ENCODE results near the gene SPINT2. TPM values are rescaled to one million over a fixed set of nuclear protein-coding genes. Genes with fewer than 3 reads are reported as not detected.
A peak's percentile ranks its signal among the peaks of the same experiment; 100 is the strongest.

The SPINT2 gene
- total RNA-seq, 1 donor from 2014 or later = 14.6 TPM

GRCh38 chr19:38291855-38292254, 27.5 kb downstream of the SPINT2 start:
- DNase-seq (ENCODE audit: extremely low read depth, low read depth, low spot score) = no peak

- DNase-seq (ENCODE audit: extremely low read depth, low read depth, low spot score) = no peak
Measured at GRCh38 chr19:38293281-38293680, 28.9 kb downstream of the SPINT2 start.

GRCh38 chr19:38294090-38294489, 29.7 kb downstream of the SPINT2 start:
- DNase-seq (ENCODE audit: extremely low read depth, low read depth, low spot score) = no peak

GRCh38 chr19:38298821-38299680, 34.7 kb downstream of the SPINT2 start:
- no peak for DNase-seq (ENCODE audit: extremely low read depth, low read depth, low spot score)

DNA sequence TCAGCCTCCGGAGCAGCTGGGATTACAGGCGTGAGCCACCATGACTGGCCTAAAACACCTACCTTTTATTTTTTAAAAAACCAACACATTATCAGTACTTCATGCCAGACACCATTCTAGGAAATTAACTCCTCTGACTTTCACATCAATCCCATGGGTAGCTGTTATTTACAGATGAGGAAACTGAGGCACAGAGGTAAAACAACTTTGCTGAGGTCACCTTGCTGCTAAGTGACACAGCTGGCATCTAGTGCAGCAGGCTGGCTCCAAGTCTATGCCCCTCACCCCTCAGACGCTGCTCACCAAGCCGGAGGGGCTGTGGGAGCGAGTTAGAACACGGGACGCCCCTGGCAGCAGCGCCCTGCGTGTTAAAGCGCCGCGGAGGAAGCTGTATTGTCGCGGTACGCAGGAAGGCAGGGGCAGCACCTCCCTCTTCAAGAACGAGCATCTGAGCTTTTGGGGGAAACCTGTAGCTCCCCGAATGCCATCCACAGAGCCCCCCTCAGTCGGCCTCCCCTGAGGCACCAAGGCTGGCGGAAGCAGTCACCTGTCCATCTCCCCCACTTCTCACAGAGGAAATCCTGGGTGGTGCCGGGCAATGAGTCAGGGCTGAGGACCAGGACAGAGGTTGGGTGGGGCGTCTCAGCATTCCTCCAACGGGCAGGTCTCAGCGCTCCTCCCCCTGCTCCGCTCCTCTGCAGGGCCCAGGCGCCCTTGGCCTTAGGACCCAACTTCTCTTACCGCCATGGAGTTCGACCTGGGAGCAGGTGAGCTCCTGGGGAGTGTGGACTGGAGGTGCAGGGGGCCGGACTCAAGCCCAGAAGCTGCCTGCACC, 39.4 kb downstream of the SPINT2 start, which contains the start of gene C19orf33:
Gene C19orf33, plus strand, starts transcription at position 735 of the 835 bp plus-strand sequence. Its CDS starts 11 bp downstream, at position 746.
- no peak for DNase-seq (ENCODE audit: extremely low read depth, low read depth, low spot score)

DNA sequence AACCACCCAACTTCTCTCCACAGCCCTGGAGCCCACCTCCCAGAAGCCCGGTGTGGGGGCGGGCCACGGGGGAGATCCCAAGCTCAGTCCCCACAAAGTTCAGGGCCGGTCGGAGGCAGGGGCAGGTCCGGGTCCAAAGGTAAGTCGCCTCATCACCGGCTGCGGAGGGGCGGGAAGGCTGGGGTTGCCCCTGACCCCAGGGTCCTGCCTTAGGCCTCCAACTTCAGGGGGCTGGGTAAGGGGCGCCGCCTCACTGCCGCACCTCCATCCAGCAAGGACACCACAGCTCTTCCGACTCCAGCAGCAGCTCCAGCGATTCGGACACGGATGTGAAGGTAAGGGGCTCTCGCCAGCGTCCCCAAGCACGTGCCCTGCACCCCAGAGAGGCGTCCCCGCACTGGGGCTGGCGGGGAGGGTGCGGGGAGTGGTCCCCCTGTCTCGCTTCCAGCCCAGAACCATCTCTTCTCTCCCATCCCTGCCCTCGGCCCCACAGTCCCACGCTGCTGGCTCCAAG, 40.0 kb downstream of the SPINT2 start:
- DNase-seq (ENCODE audit: extremely low read depth, low read depth, low spot score) = no peak

DNA sequence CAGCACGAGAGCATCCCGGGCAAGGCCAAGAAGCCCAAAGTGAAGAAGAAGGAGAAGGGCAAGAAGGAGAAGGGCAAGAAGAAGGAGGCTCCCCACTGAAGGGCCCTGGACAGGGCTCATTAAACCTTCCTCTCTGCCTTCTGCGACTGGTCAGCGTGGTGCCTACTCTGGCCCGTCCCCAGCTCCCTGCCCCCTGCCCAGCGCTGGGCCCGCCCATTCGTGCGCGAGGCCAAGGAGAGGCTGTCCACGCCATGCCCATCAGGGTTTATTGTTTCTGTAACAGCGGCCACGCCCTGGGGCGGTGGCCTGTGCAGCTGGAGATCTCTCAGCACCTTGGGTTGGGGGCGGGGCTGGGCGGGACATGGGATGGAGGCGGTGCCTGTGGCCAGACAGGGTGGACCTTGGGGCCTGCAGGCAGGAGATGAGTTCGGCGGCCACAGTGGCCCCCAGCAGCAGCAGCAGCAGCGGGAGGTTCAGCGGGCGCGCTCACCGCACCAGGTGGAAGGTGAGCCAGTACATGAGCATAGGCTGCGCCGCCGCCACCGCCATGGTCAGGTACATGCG, 40.6 kb downstream of the SPINT2 start:
- DNase-seq (ENCODE audit: extremely low read depth, low read depth, low spot score) = no peak

- no peak for DNase-seq (ENCODE audit: extremely low read depth, low read depth, low spot score)
Measured at GRCh38 chr19:38306236-38306635, 41.9 kb downstream of the SPINT2 start.

- no peak for DNase-seq (ENCODE audit: extremely low read depth, low read depth, low spot score)
Measured at GRCh38 chr19:38307076-38307475, 42.7 kb downstream of the SPINT2 start.

DNA sequence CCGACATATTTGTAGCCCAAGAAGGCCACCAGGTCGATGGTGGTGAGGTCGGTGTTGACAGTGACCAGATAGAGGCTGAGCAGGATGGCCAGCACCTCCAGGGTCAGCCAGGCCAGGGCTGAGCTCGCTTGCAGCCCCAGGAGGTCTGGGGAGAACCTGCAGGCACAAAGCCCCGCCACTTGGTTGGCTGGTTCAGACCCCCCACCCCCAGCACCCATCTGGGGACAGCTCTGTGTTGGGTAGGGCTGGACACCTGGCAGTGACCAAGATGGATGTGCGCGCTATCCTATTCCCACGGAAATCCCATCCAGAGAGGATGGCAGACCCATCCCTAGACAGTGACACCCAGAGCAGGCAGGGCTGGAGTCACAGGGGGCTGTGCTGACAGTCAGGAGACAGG, 43.2 kb downstream of the SPINT2 start:
- DNase-seq (ENCODE audit: extremely low read depth, low read depth, low spot score) = no peak

DNA sequence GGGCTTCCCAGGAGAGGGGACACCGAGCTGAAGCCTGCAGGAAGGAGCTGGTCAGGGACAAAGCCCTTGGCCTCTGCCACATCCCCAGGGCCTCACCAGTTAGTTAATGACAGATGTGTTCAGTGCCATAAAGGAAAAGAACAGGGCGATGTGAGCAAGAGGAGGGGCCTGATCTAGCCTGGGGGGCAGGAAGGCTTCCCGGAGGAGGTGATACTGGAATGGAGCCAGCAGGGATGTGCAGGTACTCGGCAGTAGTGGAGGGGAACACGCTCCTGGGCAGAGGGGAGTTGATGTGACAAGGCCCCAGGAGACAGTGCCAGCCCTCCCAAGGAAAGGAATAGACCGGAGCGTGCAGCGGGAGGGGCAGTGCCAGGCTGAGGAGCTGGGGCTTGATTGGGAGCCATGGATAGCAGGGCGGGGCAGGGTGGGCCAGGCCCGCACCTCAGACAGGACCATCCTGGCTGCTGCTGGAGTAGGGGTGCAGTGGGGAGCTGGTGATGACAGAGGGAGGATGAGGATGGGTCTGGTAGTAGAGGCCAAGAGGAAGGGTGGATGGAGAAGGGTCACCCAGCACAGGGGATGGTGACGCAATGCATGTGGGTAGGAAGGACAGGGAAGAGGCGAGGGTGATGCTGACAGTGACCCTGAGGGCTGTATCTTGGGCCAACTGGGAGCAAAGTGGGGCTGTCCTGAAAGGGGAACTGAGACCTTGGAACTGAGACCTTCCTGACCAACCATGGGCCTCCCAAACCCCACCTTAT, 43.8 kb downstream of the SPINT2 start:
- DNase-seq (ENCODE audit: extremely low read depth, low read depth, low spot score) = no peak

- no peak for DNase-seq (ENCODE audit: extremely low read depth, low read depth, low spot score)
Measured at GRCh38 chr19:38308926-38309614, 44.7 kb downstream of the SPINT2 start.

DNA sequence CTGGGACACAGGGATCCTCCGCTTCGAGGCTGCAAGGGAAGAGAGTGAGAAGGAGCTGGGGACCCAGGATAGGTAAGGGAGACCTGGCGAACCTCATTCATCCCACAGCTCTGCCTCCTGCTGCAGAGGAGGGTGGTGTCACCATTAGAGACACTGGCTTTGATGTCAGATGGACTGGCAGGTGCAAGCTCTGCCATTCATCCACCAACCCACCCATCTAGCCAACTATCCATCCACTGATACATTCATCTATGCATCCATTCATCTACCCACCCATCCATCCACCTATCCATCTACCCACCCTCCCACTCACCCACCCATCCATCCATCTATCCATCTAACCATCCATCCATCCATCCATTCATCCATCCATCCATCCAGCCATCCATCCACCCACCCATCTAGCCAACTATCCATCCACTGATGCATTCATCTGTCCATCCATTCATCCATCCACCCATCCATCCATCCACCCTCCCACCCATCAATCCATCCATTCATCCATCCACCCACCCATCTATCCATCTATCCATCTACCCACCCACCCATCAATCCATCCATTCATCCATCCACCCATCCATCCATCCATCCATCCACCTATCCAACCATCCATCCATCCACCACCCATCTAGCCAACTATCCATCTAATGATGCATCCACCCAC, 45.4 kb downstream of the SPINT2 start:
- DNase-seq (ENCODE audit: extremely low read depth, low read depth, low spot score) = no peak

DNA sequence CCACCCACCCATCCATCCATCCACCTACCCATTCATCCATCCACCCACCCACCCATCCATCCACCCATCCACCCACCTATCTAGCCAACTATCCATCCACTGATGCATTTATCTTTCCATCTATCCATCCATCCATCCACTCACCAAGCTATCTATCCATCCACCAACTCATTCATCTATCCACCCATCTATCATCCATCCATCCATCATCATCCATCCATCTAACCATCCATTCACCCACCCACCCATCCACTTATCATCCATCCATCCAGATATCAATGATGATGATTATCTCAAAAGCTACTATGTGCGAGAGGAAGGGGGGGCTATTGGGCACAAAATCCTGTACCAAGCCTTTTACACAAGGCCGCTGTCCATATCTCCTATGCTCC, 45.9 kb downstream of the SPINT2 start:
- no peak for DNase-seq (ENCODE audit: extremely low read depth, low read depth, low spot score)

DNA sequence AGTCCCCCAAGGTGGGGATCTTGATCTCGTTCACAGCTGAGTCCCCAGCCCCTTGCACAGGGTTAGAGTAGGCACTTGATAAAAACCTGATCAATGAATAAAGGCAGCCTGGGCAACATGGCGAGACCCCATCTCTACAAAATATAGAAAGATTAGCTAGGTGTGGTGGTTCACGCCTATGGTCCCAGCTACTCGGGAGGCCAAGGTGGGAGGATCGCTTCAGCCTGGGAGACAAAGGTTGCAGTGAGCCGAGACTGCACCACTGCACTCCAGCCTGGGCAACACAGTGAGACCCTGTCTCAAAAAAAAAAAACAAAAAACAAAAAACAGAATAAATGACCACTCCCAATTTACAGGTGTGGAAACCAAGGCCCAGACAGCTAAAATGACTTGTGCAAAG, 46.6 kb downstream of the SPINT2 start:
- DNase-seq (ENCODE audit: extremely low read depth, low read depth, low spot score) = no peak

DNA sequence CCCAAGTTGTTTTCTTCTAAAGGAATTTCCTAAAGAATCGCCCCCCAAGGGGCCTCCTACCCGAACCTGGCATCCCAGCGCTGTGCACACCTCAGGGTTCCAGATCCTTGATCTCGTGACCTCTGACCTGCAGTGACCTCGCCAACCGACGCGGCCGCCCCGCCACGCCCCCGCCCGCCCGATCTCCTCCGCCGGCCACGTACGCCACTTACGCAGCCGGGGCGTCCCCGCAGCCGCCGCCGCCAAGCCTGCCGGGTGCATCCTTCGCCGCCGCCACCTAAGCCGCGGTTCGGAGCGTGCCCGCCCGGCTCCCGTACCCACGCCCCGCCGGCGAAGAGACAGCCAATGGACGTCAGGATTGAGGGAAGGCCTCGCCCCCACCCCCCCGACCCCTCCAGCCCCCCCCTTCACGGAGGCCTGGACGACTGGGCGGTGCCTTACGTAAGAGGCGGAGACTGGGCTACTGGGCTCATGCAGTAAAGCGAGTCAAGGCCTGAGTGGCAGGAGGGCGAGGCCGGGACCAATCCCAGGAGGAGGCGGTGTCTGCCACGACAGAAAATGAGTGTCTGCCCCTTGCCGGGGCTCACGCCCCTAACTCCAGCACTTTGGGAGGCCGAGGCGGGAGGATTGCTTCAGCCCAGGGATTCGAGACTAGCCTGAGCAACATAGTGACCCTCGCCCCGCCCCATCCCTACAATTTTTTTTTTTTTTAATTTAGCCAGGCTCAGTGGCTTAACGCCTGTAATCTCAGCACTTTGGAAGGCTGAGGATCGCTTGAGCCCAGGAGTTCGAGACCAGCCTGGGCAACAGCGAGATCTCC, 51.5 kb downstream of the SPINT2 start, which contains the start of gene YIF1B:
Gene YIF1B, minus strand, starts transcription at position 291 of the 820 bp plus-strand sequence. Its CDS starts 30 bp downstream, at position 261.
- peak; percentile 68 for DNase-seq (ENCODE audit: extremely low read depth, low read depth, low spot score)

DNA sequence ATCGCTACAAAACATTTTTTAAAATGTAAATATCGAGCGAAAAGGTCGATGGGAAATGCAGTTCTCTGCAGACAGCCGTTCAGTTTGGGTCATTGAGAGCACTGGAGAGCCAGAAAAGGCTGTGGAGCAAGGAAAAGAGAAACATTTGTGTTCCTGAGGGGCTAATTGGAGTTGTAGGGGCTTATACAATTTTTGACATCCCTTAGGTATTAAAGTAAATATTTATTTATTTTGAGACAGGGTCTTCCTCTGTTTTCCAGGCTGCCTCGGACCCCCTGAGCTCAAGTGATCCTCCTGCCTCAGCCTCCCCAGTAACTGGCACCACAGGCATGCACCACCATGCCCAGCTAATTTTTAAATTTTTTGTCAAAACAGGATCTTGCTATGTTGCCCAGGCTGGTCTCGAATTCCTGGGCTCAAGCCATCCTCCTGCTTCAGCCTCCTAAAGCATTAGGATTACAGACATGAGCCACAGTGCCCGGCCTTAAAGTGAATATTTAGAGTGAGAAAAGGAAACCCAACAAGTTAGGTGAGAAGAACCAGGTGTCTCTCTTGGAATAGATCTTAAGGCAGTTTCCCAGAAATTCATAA, 52.2 kb downstream of the SPINT2 start:
- no peak for DNase-seq (ENCODE audit: extremely low read depth, low read depth, low spot score)

GRCh38 chr19:38317104-38317612, 52.8 kb downstream of the SPINT2 start:
- DNase-seq (ENCODE audit: extremely low read depth, low read depth, low spot score) = no peak

All from glomerular endothelial cell (primary cell).